Left ventricle myocardium superior (tissue), 1 donor: ENCODE results near the gene INSC. TPM values are rescaled to one million over a fixed set of nuclear protein-coding genes. Genes with fewer than 3 reads are reported as not detected.

Experiments used
- ATAC-seq: fragments of 200-7000 bp; cut with Tn5 transposase; one replicate; pipeline ENCODE4 v1.9.1; 2020; ENCODE audit warnings: mild to moderate bottlenecking, moderate library complexity
- DNase-seq: peaks from one replicate; pipeline ENCODE4 v3.0.0-alpha.2; 2020
- intact Hi-C: fragments of 100-400 bp; cut with micrococcal nuclease; formaldehyde crosslinking; loops from one replicate; pipeline ENCODE4 v1.11.0; 2022
- total RNA-seq: library from RNA; stranded (reverse); fragmentation: NEBNext Ultra II Directional; extraction: Animal tissue kit (Norgen Biotek cat#: 25700); gene quantifications from one replicate; pipeline ENCODE4 v1.2.1, GENCODE V29; 2021
- donor health status: DM: no; HTN: yes; CAD: no; lungs with severe emphysema.

The INSC gene
- total RNA-seq, 1 donor from 2014 or later: 0.40 TPM

- no peak for DNase-seq
- intact Hi-C loops: no loop called here
- no peak for ATAC-seq
Observed at GRCh38 chr11:15171956-15172355, 57.2 kb downstream of the INSC start.

GRCh38 chr11:15175831-15176230, 61.1 kb downstream of the INSC start:
- intact Hi-C loops: no loop called here
- DNase-seq: no peak
- ATAC-seq: no peak

DNA sequence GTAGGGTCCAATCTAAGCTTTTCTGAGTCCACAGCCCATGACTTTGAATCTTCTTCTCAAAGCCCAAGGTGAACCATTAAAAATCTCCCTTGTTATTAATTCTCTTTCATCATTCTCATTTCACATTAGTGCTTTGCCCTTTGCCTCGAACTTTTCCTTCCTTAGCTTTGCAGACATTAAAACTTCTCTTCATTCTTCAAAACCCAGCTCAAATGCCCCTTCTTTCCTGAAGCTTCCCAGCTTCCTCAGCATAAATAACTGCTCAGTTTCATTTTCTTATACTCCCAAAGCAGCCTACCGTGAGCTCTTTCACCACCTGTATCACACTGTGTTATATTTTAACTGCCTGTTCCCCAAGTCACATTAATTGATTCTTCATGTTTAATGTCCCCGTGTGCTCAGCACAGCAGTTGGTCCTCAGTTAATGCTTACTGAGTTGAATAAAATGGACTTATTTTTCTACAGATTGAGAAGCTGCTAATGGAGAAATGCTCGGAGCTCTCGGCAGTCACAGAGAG, 62.0 kb downstream of the INSC start:
- DNase-seq (no peak), ATAC-seq (no peak)
- intact Hi-C loops: no loop called here

DNA sequence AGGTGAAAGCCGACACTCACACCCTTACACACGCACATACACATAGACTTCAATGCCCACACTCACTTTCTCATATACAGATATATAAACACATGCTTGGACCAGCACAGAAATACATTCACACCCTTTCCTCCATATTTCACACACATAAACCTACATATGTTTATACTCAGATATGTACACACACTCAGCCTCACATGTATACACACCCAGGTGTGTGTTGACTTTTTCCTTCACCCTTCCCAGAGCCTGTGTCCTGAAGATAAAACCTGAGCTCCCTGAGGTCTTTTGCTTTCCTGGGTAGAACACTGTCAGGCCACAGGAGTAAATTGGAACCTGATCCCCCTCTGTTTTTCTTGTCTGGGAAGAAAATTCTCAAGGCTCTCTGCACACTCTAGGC, 62.8 kb downstream of the INSC start:
- DNase-seq: no peak
- intact Hi-C loops: no loop called here
- ATAC-seq: no peak

- ATAC-seq (no peak), DNase-seq (no peak)
- intact Hi-C loops: no loop called here
Observed at GRCh38 chr11:15178214-15178613, 63.5 kb downstream of the INSC start.

GRCh38 chr11:15179167-15179566, 64.4 kb downstream of the INSC start:
- ATAC-seq: no peak
- no peak for DNase-seq
- intact Hi-C loops: no loop called here

DNA sequence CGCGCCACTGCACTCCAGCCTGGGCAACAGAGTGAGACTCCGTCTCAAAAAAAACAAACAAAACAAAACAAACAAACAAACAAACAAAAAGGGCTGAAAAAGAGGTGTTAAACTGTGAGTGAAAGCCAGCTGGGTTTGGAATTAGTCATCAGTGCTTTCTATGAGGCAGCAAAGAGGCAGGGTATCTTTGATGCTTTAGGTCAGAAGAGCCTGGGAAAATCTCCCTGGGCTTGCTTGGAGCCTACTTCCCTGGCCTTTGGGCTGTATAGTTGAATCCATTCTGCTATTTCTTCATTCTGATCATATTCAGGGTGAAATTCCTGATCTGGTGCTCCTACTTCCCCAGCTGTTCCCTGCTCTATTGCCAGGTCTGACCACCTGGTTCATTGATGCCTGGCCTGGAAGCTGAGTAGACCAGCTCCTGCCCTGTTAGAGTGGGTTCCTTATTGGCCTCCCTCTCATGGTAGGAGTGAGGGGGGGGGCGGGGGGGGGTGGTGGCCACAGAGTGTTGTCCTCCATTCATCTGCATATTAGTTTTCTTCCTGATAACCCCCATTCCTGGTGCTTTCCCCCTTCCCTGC, 65.6 kb downstream of the INSC start:
- DNase-seq (no peak), ATAC-seq (no peak)
- intact Hi-C loops: no loop called here

DNA sequence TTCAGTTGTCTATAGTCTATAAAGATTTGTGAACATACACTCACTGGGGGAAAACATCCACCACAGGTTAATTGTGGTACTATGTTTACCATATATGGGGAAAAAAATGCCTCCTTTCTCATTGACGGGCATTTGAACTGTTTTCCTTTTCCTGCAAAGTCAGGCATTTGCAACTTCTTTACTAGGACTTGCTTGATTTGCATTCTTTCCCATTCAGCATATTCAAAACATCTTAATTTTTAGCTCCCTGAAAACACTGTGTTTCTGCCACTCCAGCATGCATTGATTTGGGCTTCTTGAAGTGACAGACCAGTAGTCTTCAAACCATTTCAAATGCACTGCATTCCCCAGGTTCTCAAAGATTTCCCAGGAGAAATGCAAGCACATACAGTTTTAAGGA, 67.6 kb downstream of the INSC start:
- no peak for ATAC-seq
- DNase-seq: no peak
- intact Hi-C loops: no loop called here

DNA sequence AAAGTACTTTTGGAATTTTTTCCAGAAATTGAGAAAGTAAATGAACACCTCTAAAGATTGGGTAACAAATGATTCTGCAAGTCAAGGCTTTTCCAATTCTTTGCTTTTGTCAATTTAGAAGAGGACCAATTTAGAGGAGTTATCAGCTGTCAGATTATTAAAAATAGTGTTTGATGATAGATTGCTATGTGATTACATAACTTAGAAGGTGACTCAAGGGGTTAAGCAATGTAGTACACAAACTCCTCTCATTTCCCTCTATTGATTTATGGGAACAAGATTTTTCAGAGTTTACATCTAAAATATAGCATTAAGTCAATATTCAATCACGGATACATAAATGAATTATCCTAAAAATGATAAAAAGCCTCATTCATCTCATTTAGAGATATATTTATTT, 70.3 kb downstream of the INSC start:
- DNase-seq (no peak), ATAC-seq (no peak)
- intact Hi-C loops: no loop called here

GRCh38 chr11:15186146-15186545, 71.4 kb downstream of the INSC start:
- ATAC-seq (no peak), DNase-seq (no peak)
- intact Hi-C loops: no loop called here

DNA sequence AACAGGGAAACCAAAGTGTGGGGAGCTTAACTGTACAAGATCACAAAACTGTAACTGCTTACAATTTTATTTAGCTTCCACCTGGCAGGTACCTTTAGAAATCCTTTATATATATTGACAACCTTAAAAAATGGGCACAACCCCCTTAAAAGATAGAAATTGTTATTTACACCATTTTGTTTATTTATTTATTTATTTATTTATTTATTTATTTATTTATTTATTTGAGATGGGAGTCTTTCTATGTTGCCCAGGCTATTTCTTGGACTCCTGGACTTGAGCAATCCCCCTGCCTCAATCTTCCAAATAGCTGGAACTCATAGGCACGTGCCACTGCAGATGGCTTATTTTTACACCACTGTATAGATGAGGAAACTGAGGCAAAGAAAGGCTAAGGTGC, 74.5 kb downstream of the INSC start:
- no peak for DNase-seq
- ATAC-seq: no peak
- intact Hi-C loops: no loop called here

GRCh38 chr11:15189641-15190365, 75.1 kb downstream of the INSC start:
- ATAC-seq (no peak), DNase-seq (no peak)

GRCh38 chr11:15190611-15191010, 75.9 kb downstream of the INSC start:
- ATAC-seq (no peak), DNase-seq (no peak)
- intact Hi-C loops: no loop called here

More at GRCh38 chr11:15189641-15190365, 75.1 kb downstream of the INSC start:
- intact Hi-C loops: no loop called here

GRCh38 chr11:15192005-15192556, 77.4 kb downstream of the INSC start:
- intact Hi-C loops: no loop called here
- ATAC-seq (no peak), DNase-seq (no peak)

GRCh38 chr11:15194671-15195415, 80.1 kb downstream of the INSC start:
- ATAC-seq (no peak), DNase-seq (no peak)
- intact Hi-C loops: no loop called here

GRCh38 chr11:15195454-15196200, 80.9 kb downstream of the INSC start:
- intact Hi-C loops: no loop called here
- DNase-seq: no peak
- ATAC-seq: no peak

- ATAC-seq: no peak
- intact Hi-C loops: no loop called here
- no peak for DNase-seq
Observed at GRCh38 chr11:15196704-15197103, 82.0 kb downstream of the INSC start.

GRCh38 chr11:15197696-15198095, 83.0 kb downstream of the INSC start:
- intact Hi-C loops: no loop called here
- no peak for DNase-seq
- ATAC-seq: no peak

GRCh38 chr11:15198284-15198683, 83.6 kb downstream of the INSC start:
- ATAC-seq: peak; percentile 70
- DNase-seq: no peak

More at GRCh38 chr11:15198284-15198683, 83.6 kb downstream of the INSC start:
- intact Hi-C loops: no loop called here
